ENCODE data around the gene MOXD1. TPM values are rescaled to one million over a fixed set of nuclear protein-coding genes. Genes with fewer than 3 reads are reported as not detected.
"Not testable (repeated sequence)": the region's sequence is repeated elsewhere in the genome, so short reads cannot be mapped to it uniquely, and the experiment has no call there.

MOXD1 gene
- total RNA-seq, 4 donors from 2014 or later: 4.6 to 13.3 (median 6.6) TPM

DNA sequence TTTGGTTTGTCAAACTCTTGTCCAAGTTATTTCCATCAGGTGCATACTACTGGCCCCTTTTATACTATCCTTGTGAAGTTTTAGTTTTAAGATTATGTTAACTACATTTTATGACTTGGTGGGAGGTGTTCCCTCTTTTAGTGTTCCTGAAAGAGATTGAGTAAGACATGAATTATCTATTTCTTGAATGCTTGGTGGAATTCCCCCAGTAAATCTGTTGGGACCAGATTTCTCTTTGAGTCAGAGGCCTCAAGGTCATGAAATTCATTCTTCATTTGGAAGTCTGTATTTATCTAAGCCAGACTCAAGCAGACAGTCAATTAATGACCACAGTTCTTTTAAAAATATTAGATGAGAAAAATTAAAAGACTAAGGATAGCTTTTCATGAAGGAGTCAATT is 81.3 kb downstream of the MOXD1 start:
- H3K27me3 ChIP-seq: no peaks in the 10 kb centered on the region
- TF ChIP-seq POLR2A (IDR thresholded peaks at IDR 0.05): no peak
- TF ChIP-seq, protein P1, sequence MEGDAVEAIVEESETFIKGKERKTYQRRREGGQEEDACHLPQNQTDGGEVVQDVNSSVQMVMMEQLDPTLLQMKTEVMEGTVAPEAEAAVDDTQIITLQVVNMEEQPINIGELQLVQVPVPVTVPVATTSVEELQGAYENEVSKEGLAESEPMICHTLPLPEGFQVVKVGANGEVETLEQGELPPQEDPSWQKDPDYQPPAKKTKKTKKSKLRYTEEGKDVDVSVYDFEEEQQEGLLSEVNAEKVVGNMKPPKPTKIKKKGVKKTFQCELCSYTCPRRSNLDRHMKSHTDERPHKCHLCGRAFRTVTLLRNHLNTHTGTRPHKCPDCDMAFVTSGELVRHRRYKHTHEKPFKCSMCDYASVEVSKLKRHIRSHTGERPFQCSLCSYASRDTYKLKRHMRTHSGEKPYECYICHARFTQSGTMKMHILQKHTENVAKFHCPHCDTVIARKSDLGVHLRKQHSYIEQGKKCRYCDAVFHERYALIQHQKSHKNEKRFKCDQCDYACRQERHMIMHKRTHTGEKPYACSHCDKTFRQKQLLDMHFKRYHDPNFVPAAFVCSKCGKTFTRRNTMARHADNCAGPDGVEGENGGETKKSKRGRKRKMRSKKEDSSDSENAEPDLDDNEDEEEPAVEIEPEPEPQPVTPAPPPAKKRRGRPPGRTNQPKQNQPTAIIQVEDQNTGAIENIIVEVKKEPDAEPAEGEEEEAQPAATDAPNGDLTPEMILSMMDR (IDR thresholded peaks at IDR 0.05): no peak
- TF ChIP-seq EP300 (IDR thresholded peaks at IDR 0.05): no peak
- peaks cover 0 to 31% (median 2%) of the 10 kb centered on the region in 4 donors for H3K9me3 ChIP-seq
- H3K4me1 ChIP-seq: no peaks in the 10 kb centered on the region
- no peak for DNase-seq (ENCODE audit: low spot score in 2 of 2)
- H3K36me3 ChIP-seq: peaks cover 0 to 20% (median 0%) of the 10 kb centered on the region in 3 donors
- no peak overlapping the region for H3K27ac ChIP-seq
- no peak overlapping the region for H3K4me3 ChIP-seq

DNA sequence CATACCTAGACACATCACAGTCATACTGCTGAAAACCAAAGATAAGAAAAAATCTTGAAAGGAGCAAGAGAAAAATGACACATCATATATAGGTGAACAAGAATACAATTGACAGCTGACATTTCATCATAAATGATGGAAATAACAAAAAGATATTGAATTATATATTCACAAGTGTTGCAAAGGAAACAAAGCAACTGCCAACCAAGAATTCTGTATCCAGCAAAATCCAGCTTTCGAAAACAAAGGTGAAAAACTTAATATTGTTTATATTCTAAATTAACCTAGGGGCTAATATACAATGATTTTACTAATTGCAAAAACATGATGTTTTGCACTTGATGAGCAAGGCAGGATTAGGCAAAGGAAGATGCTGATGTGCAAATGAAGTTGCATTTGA is 84.3 kb downstream of the MOXD1 start:
- TF ChIP-seq, protein P1 (IDR thresholded peaks at IDR 0.05): no peak
- Histone ChIP-seq H3K27ac (no peak overlapping the region), H3K4me1 (peaks cover 0 to 3% (median 0%) of the 10 kb centered on the region in 4 donors), H3K4me3 (no peak overlapping the region), H3K36me3 (peaks cover 0 to 27% (median 0%) of the 10 kb centered on the region in 3 donors), H3K27me3 (no peaks in the 10 kb centered on the region), H3K9me3 (peaks cover 0 to 31% (median 2%) of the 10 kb centered on the region in 4 donors)
- DNase-seq (ENCODE audit: low spot score in 2 of 2): no peak
- WGBS, 2 donors: 94 to 96% methylated on average over 1 of the region's 1 CpG

DNA sequence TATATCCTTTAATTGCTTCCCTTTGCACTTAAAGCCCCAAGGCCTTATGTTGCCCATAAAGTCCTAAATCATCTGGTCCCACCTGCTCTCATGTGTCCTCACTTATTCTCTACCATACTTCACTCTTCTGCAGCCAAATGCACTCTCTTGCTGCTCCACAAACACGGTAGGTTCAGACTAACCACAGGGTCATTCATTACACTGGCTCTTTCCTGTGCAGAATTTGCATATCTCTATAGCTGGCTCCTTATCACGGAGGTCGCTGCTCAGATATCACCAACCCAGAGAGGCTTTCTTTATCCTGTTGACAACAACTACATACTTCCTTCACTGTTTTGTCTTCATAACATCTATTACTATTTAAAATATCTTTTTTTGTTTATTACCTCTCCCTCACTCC is 86.8 kb downstream of the MOXD1 start:
- Histone ChIP-seq H3K4me3 (no peak overlapping the region), H3K27ac (no peak overlapping the region), H3K36me3 (peaks cover 0 to 27% (median 0%) of the 10 kb centered on the region in 3 donors), H3K27me3 (no peaks in the 10 kb centered on the region), H3K9me3 (peaks cover 0 to 34% (median 4%) of the 10 kb centered on the region in 4 donors), H3K4me1 (peaks cover 0 to 9% (median 0%) of the 10 kb centered on the region in 4 donors)
- 58 to 60% methylated on average over 3 of the region's 3 CpGs for WGBS, 2 donors
- TF ChIP-seq EP300 (IDR thresholded peaks at IDR 0.05) (no peak), POLR2A (IDR thresholded peaks at IDR 0.05) (no peak)
- TF ChIP-seq, protein P1 (IDR thresholded peaks at IDR 0.05): no peak
- DNase-seq (ENCODE audit: low spot score in 2 of 2): no peak

DNA sequence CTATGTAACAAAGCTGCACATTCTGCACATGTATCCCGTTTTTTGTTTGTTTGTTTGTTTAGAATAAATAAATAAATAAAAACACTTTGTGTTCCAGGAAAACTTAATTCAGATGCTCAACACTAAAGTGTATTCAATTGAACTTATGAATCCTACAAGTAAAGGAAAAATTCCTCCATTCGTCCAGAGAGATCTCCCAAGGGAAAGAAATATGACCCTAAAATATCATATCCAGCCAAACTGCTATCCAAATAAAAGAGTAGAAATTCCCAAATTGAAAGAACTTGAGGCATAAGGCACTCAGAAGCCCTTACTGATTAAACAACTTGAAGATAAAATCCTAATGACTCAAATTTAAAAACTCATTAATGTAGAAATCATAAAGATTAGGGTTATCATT is 90.4 kb downstream of the MOXD1 start:
- TF ChIP-seq POLR2A (IDR thresholded peaks at IDR 0.05) (no peak), EP300 (IDR thresholded peaks at IDR 0.05) (no peak)
- TF ChIP-seq, protein P1 (IDR thresholded peaks at IDR 0.05): no peak
- H3K4me1 ChIP-seq: peaks cover 0 to 9% (median 0%) of the 10 kb centered on the region in 4 donors
- H3K36me3 ChIP-seq: peaks cover 0 to 17% (median 0%) of the 10 kb centered on the region in 3 donors
- H3K27me3 ChIP-seq: no peaks in the 10 kb centered on the region
- WGBS, 2 donors: 46 to 49% methylated on average over 2 of the region's 2 CpGs
- H3K4me3 ChIP-seq: no peak overlapping the region
- DNase-seq (ENCODE audit: low spot score in 2 of 2): no peak
- peaks cover 0 to 29% (median 1%) of the 10 kb centered on the region in 4 donors for H3K9me3 ChIP-seq
- no peak overlapping the region for H3K27ac ChIP-seq

DNA sequence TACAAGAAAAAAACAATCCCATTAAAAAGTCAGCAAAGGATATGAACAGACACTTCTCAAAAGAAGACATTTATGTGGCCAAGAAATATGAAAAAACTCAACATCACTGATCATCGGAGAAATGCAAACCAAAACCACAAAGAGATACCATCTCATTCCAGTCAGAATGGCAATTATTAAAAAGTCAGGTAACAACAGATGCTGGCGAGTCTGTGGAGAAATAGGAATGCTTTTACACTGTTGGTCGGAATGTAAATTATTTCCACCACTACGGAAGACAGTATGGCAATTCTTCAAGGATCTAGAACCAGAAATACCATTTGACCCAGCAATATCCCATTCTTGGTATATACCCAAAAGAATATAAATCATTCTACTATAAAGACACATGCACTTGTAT is 91.1 kb downstream of the MOXD1 start:
- H3K4me1 ChIP-seq; DNase-seq (ENCODE audit: low spot score in 2 of 2); H3K27ac ChIP-seq; H3K36me3 ChIP-seq; H3K4me3 ChIP-seq; H3K27me3 ChIP-seq: not testable (repeated sequence)
- 89 to 92% methylated on average over 4 of the region's 4 CpGs for WGBS, 2 donors
- peaks cover 0 to 28% (median 1%) of the 10 kb centered on the region in 4 donors for H3K9me3 ChIP-seq

DNA sequence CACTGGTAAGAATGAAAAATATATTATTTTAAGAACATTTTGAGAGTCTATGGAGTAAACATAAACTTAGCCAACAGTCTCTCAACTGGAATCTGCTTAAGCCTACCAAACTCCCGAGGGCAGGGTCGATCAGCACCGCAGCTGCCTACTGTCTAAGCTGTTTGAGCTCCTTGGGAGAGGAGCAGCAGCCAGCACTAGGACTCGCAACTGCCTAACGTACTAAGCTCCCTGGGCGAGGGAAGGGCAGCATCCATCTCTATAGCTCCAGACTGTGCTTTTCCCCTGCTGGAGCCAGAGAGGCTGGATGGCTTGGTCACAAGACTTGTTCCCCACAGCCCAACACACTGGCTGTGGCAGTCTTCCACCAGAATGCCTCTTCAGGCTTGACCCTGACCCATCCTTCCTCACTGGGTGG is 96.4 kb downstream of the MOXD1 start:
- TF ChIP-seq, protein P1 (IDR thresholded peaks at IDR 0.05): no peak
- no peak for TF ChIP-seq POLR2A (IDR thresholded peaks at IDR 0.05)
- TF ChIP-seq EP300 (IDR thresholded peaks at IDR 0.05): no peak
- Histone ChIP-seq H3K27me3 (no peaks in the 10 kb centered on the region), H3K9me3 (peaks cover 0 to 28% (median 0%) of the 10 kb centered on the region in 4 donors), H3K27ac (no peak overlapping the region), H3K36me3 (no peaks in the 10 kb centered on the region), H3K4me3 (no peak overlapping the region), H3K4me1 (no peaks in the 10 kb centered on the region)
- WGBS, 2 donors: 84 to 86% methylated on average over 6 of the region's 6 CpGs
- DNase-seq (ENCODE audit: low spot score in 2 of 2): no peak

All from tibial nerve (tissue), 4 donors.